ENCODE measurements around the gene HIGD1C.
"Not testable (repeated sequence)": the region's sequence is repeated elsewhere in the genome, so short reads cannot be mapped to it uniquely, and the experiment has no call there.

The HIGD1C gene

DNA sequence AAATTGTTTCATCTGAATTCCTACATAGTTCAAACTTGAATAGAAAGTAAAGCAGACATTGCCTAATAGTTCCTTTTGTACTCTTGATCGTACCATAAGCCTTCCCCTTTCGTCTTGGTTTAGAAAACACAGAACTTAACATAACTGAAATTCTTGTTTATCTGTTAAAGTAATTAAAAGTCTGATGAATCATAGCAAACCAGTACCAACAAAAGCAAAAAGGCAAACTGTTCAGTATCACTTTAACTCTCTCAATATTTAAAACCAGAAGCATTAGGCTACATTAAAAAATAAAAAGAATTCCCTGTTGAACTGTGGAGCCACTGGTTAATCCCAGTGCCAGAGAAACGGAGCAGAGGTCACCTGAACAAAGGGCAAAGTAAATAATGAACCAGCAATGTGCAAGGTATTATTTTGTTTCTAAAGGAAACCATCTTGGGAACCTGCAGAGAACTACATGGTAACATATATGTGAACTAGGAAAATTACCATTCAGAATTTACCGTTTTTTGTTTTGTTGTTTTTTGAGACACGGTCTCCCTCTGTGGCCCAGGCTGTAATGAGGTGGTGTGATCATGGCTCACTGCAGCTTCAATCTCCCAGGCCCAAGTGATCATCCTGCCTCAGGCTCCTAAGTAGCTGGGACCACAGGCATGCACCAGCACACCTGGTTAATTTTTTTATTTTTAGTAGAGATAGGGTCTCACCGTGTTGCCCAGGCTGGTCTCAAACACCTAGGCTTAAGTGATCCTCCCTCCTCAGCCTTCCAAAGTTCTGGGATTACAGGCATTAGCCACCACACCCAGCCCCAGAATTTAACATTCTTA is 17.1 kb upstream of the HIGD1C start:
- H3K4me3 ChIP-seq (ENCODE audit: low read depth in 1 of 2, low read length in 2 of 2) = no peak overlapping the region
- H3K9ac ChIP-seq (ENCODE audit: low read length) = no peak overlapping the region

GRCh38 chr12:50936821-50937530 is 15.4 kb upstream of the HIGD1C start:
- peaks cover 31% of the 10 kb centered on the region for H3K4me1 ChIP-seq (ENCODE audit: insufficient read depth, low read length)

More for the DNA sequence above, 17.1 kb upstream of the HIGD1C start:
- Histone ChIP-seq H3K36me3 (ENCODE audit: insufficient read depth, low read length) (peaks cover 10% of the 10 kb centered on the region), H3K27me3 (ENCODE audit: control insufficient read depth in 1 of 2, insufficient read depth in 2 of 2, low read length in 2 of 2) (no peaks in the 10 kb centered on the region), H3K9me3 (ENCODE audit: low read length) (no peaks in the 10 kb centered on the region), H3K27ac (ENCODE audit: low read depth, low read length) (peak overlapping the region; percentile 67), H3K4me1 (ENCODE audit: insufficient read depth, low read length) (peaks cover 31% of the 10 kb centered on the region)

GRCh38 chr12:50937653-50938052 is 14.7 kb upstream of the HIGD1C start:
- no peak overlapping the region for H3K9ac ChIP-seq (ENCODE audit: low read length)
- H3K27ac ChIP-seq (ENCODE audit: low read depth, low read length) = no peak overlapping the region

More at GRCh38 chr12:50936821-50937530, 15.4 kb upstream of the HIGD1C start:
- H3K36me3 ChIP-seq (ENCODE audit: insufficient read depth, low read length) = peaks cover 10% of the 10 kb centered on the region
- no peak overlapping the region for H3K4me3 ChIP-seq (ENCODE audit: low read depth in 1 of 2, low read length in 2 of 2)
- H3K9ac ChIP-seq (ENCODE audit: low read length) = no peak overlapping the region
- H3K27ac ChIP-seq (ENCODE audit: low read depth, low read length) = no peak overlapping the region
- no peaks in the 10 kb centered on the region for H3K27me3 ChIP-seq (ENCODE audit: control insufficient read depth in 1 of 2, insufficient read depth in 2 of 2, low read length in 2 of 2)
- no peaks in the 10 kb centered on the region for H3K9me3 ChIP-seq (ENCODE audit: low read length)

GRCh38 chr12:50947933-50948626 is 4.3 kb upstream of the HIGD1C start:
- no peaks in the 10 kb centered on the region for H3K9me3 ChIP-seq (ENCODE audit: low read length)
- H3K27ac ChIP-seq (ENCODE audit: low read depth, low read length) = no peak overlapping the region
- H3K27me3 ChIP-seq (ENCODE audit: control insufficient read depth in 1 of 2, insufficient read depth in 2 of 2, low read length in 2 of 2) = no peaks in the 10 kb centered on the region
- H3K4me3 ChIP-seq (ENCODE audit: low read depth in 1 of 2, low read length in 2 of 2) = no peak overlapping the region
- no peaks in the 10 kb centered on the region for H3K4me1 ChIP-seq (ENCODE audit: insufficient read depth, low read length)
- no peak overlapping the region for H3K9ac ChIP-seq (ENCODE audit: low read length)
- H3K36me3 ChIP-seq (ENCODE audit: insufficient read depth, low read length) = no peaks in the 10 kb centered on the region

More at GRCh38 chr12:50937653-50938052, 14.7 kb upstream of the HIGD1C start:
- peaks cover 27% of the 10 kb centered on the region for H3K4me1 ChIP-seq (ENCODE audit: insufficient read depth, low read length)
- H3K9me3 ChIP-seq (ENCODE audit: low read length) = no peaks in the 10 kb centered on the region
- H3K27me3 ChIP-seq (ENCODE audit: control insufficient read depth in 1 of 2, insufficient read depth in 2 of 2, low read length in 2 of 2) = no peaks in the 10 kb centered on the region
- H3K36me3 ChIP-seq (ENCODE audit: insufficient read depth, low read length) = peaks cover 4% of the 10 kb centered on the region
- no peak overlapping the region for H3K4me3 ChIP-seq (ENCODE audit: low read depth in 1 of 2, low read length in 2 of 2)

DNA sequence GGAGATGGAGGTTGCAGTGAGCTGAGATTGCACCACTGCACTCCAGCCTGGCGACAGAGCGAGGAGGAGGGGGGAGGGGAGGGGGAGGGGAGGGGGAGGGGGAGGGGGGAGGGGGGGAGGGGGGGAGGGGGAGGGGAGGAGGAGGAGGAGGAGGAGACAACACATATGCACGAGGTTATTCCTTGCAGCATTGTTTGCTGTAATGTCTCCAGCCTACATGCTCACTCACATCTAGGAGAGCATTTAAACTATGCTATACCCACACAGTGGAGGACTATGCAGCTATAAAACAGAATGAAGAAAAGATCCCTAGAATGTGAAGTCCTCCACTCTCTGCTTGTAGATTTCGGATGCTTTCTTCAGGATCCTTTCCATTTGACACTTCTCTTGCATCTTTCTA is 3.5 kb upstream of the HIGD1C start:
- no peak overlapping the region for H3K4me3 ChIP-seq (ENCODE audit: low read depth in 1 of 2, low read length in 2 of 2)
- H3K27ac ChIP-seq (ENCODE audit: low read depth, low read length) = no peak overlapping the region

DNA sequence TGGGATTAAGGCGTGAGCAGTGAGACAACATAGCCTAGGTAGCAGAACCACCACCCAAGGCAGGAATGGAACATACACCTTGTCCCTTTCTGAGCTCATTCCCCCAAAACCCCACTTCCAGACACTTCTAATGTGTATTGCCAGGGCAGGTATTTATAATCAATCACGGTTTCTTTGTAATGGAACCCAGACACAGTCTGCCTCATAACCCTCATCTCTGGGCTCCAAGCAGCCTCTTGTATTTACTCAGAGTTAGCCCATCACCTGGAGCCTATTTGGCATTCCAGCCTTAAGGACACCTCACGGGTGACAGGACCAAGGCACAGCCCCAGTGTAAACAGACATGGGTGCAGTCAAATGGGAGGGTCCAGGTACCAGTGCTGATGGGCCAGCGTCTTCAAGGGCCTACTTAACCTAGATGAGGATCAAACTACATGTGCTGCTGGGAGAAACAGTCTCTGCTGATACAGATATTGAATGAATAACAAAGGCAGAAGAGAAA is 2.5 kb upstream of the HIGD1C start:
- Histone ChIP-seq H3K9ac (ENCODE audit: low read length) (no peak overlapping the region), H3K36me3 (ENCODE audit: insufficient read depth, low read length) (no peaks in the 10 kb centered on the region), H3K9me3 (ENCODE audit: low read length) (no peaks in the 10 kb centered on the region), H3K4me3 (ENCODE audit: low read depth in 1 of 2, low read length in 2 of 2) (no peak overlapping the region), H3K27me3 (ENCODE audit: control insufficient read depth in 1 of 2, insufficient read depth in 2 of 2, low read length in 2 of 2) (no peaks in the 10 kb centered on the region), H3K4me1 (ENCODE audit: insufficient read depth, low read length) (no peaks in the 10 kb centered on the region), H3K27ac (ENCODE audit: low read depth, low read length) (no peak overlapping the region)

More for the DNA sequence above, 3.5 kb upstream of the HIGD1C start:
- H3K9ac ChIP-seq (ENCODE audit: low read length) = no peak overlapping the region
- H3K27me3 ChIP-seq (ENCODE audit: control insufficient read depth in 1 of 2, insufficient read depth in 2 of 2, low read length in 2 of 2) = no peaks in the 10 kb centered on the region
- H3K9me3 ChIP-seq (ENCODE audit: low read length) = no peaks in the 10 kb centered on the region
- H3K4me1 ChIP-seq (ENCODE audit: insufficient read depth, low read length) = no peaks in the 10 kb centered on the region
- no peaks in the 10 kb centered on the region for H3K36me3 ChIP-seq (ENCODE audit: insufficient read depth, low read length)

GRCh38 chr12:50951112-50951511 is 1.2 kb upstream of the HIGD1C start:
- Histone ChIP-seq H3K4me3 (ENCODE audit: low read depth in 1 of 2, low read length in 2 of 2) (no peak overlapping the region), H3K9me3 (ENCODE audit: low read length) (no peaks in the 10 kb centered on the region), H3K9ac (ENCODE audit: low read length) (no peak overlapping the region), H3K4me1 (ENCODE audit: insufficient read depth, low read length) (no peaks in the 10 kb centered on the region), H3K27ac (ENCODE audit: low read depth, low read length) (no peak overlapping the region), H3K36me3 (ENCODE audit: insufficient read depth, low read length) (no peaks in the 10 kb centered on the region), H3K27me3 (ENCODE audit: control insufficient read depth in 1 of 2, insufficient read depth in 2 of 2, low read length in 2 of 2) (no peaks in the 10 kb centered on the region)

DNA sequence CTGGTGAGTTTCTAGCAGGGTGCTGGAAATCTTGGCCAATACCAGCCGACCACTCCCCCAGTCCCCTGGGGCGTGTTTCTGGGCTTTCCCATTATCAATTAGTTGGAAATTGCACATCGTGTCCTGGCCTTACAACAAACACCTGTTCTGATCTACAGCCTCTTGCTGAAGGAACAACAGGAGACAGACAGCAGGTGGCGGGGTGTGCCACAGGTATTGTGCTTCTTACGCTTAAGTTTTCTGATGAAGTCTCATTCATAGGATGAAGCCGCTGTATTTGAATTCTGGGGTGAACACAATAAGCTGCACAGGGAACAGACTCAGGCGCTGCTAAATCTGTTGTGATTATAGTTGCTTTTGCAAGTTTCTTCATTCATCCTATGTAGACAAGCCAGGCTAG is 703 bp downstream of the HIGD1C start:
- Histone ChIP-seq H3K4me3 (ENCODE audit: low read depth in 1 of 2, low read length in 2 of 2) (no peak overlapping the region), H3K9me3 (ENCODE audit: low read length) (no peaks in the 10 kb centered on the region), H3K27me3 (ENCODE audit: control insufficient read depth in 1 of 2, insufficient read depth in 2 of 2, low read length in 2 of 2) (no peaks in the 10 kb centered on the region), H3K27ac (ENCODE audit: low read depth, low read length) (no peak overlapping the region), H3K36me3 (ENCODE audit: insufficient read depth, low read length) (no peaks in the 10 kb centered on the region), H3K9ac (ENCODE audit: low read length) (no peak overlapping the region), H3K4me1 (ENCODE audit: insufficient read depth, low read length) (no peaks in the 10 kb centered on the region)

DNA sequence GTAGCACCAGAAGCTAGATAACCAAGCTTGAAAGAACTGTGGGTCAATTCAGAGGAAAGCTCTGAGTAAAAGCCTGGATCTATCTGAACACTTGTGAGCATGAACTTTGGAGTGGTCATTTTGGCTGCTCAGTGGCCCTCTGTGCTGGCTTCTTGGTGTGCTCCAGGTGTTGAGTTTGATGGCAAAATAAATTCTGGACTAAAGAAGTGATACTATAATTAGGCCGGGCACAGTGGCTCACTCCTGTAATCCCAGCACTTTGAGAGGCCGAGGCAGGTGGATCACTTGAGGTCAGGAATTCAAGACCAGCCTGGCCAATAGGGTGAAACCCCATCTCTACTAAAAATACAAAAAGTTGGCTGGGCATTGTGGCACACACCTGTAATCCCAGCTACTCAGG is 2.4 kb downstream of the HIGD1C start:
- not testable (repeated sequence) for H3K9me3 ChIP-seq (ENCODE audit: low read length); H3K4me1 ChIP-seq (ENCODE audit: insufficient read depth, low read length); H3K27me3 ChIP-seq (ENCODE audit: control insufficient read depth in 1 of 2, insufficient read depth in 2 of 2, low read length in 2 of 2); H3K9ac ChIP-seq (ENCODE audit: low read length); H3K36me3 ChIP-seq (ENCODE audit: insufficient read depth, low read length); H3K27ac ChIP-seq (ENCODE audit: low read depth, low read length); H3K4me3 ChIP-seq (ENCODE audit: low read depth in 1 of 2, low read length in 2 of 2)

DNA sequence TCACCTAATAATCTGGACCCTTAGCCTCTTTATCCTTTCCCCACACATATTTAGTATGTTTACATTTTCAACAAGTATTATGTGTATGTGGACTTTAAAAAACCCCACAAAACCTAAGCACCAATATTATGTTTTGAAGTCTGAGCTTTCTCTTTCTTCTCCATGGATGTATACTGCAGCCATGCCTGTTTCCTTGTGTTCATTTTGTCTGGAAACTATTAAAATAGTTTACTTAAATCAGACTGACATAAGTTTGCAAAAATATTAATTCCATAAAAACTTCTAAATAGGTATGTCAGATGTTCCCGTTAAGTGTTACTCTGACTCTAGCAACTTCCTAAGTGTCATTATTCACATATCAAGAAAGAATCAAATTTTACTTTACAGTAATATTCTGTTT is 2.9 kb downstream of the HIGD1C start:
- no peaks in the 10 kb centered on the region for H3K4me1 ChIP-seq (ENCODE audit: insufficient read depth, low read length)
- H3K27ac ChIP-seq (ENCODE audit: low read depth, low read length) = no peak overlapping the region
- no peaks in the 10 kb centered on the region for H3K27me3 ChIP-seq (ENCODE audit: control insufficient read depth in 1 of 2, insufficient read depth in 2 of 2, low read length in 2 of 2)
- H3K4me3 ChIP-seq (ENCODE audit: low read depth in 1 of 2, low read length in 2 of 2) = no peak overlapping the region
- no peaks in the 10 kb centered on the region for H3K9me3 ChIP-seq (ENCODE audit: low read length)
- H3K9ac ChIP-seq (ENCODE audit: low read length) = no peak overlapping the region
- no peaks in the 10 kb centered on the region for H3K36me3 ChIP-seq (ENCODE audit: insufficient read depth, low read length)

- Histone ChIP-seq H3K27me3 (ENCODE audit: control insufficient read depth in 1 of 2, insufficient read depth in 2 of 2, low read length in 2 of 2) (no peaks in the 10 kb centered on the region), H3K9me3 (ENCODE audit: low read length) (no peaks in the 10 kb centered on the region), H3K4me3 (ENCODE audit: low read depth in 1 of 2, low read length in 2 of 2) (no peak overlapping the region), H3K9ac (ENCODE audit: low read length) (no peak overlapping the region), H3K27ac (ENCODE audit: low read depth, low read length) (no peak overlapping the region), H3K36me3 (ENCODE audit: insufficient read depth, low read length) (no peaks in the 10 kb centered on the region), H3K4me1 (ENCODE audit: insufficient read depth, low read length) (no peaks in the 10 kb centered on the region)
These were observed 3.4 kb downstream of the HIGD1C start for GRCh38 chr12:50955697-50956096.
